Measurements from ENCODE around the gene CTDSPL.

DNA sequence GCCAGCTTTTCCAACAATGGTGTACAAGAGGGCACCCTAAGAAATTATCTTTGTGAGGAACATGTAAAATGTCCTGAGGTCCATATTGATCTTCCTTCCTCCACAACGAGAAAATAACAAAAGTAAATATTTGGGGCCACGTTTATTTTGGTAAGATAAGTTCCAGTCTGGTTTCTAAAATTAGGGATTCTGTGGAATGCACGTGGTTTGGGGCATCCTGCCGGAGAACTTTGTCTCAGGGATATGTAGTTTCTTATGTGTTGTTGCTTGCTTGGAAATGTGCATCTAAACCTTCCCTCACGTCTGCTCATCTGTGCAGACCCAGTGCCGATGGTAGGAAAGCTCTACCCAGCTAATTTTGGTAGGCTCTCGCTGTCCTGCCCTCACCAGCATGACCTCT lies 62.8 kb downstream of the CTDSPL start:
- TF ChIP-seq, protein P1, sequence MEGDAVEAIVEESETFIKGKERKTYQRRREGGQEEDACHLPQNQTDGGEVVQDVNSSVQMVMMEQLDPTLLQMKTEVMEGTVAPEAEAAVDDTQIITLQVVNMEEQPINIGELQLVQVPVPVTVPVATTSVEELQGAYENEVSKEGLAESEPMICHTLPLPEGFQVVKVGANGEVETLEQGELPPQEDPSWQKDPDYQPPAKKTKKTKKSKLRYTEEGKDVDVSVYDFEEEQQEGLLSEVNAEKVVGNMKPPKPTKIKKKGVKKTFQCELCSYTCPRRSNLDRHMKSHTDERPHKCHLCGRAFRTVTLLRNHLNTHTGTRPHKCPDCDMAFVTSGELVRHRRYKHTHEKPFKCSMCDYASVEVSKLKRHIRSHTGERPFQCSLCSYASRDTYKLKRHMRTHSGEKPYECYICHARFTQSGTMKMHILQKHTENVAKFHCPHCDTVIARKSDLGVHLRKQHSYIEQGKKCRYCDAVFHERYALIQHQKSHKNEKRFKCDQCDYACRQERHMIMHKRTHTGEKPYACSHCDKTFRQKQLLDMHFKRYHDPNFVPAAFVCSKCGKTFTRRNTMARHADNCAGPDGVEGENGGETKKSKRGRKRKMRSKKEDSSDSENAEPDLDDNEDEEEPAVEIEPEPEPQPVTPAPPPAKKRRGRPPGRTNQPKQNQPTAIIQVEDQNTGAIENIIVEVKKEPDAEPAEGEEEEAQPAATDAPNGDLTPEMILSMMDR (IDR thresholded peaks at IDR 0.05), result no peak
- TF ChIP-seq POLR2A (IDR thresholded peaks at IDR 0.05), result no peak
- no peak for TF ChIP-seq POLR2AphosphoS5 (IDR thresholded peaks at IDR 0.05)
- no peak for TF ChIP-seq EP300 (IDR thresholded peaks at IDR 0.05; ENCODE audit: low read depth)
